Keratinocyte (primary cell): ENCODE measurements around the gene MYOD1. TPM values are rescaled to one million over a fixed set of nuclear protein-coding genes. Genes with fewer than 3 reads are reported as not detected.

Experiments
- DNase-seq: peaks from one replicate; pipeline ENCODE4 v3.0.0-alpha.2; 2011; ENCODE audit warnings: low read depth, missing footprints, low spot score
- FAIRE-seq: peaks from 2 replicates; lab custom pipeline; 2011; peaks lifted over from hg19 to GRCh38; lab: Jason Lieb, UNC
- H2AFZ ChIP-seq: 2 replicates; pipeline ENCODE4 v1.6.0; 2012; ENCODE audit warnings: low read length, control low read depth, inconsistent platforms; ENCODE audit not compliant: control insufficient read depth
- H3K27ac ChIP-seq: 2 replicates; pipeline ENCODE4 v1.5.1; 2011; ENCODE audit warnings: low read length; ENCODE audit not compliant: control insufficient read depth, insufficient read depth
- H3K27me3 ChIP-seq: 3 replicates; pipeline ENCODE4 v1.6.0; 2011; ENCODE audit warnings: low read length; ENCODE audit not compliant: control insufficient read depth, insufficient read depth; ENCODE audit errors: extremely low read depth
- H3K36me3 ChIP-seq, 2 experiments: 2 replicates in 1 of 2; 3 replicates in 1 of 2; pipeline ENCODE4 v1.5.1; 2011; ENCODE audit warnings: low read length in 2 of 2, mild to moderate bottlenecking in 1 of 2; ENCODE audit not compliant: control insufficient read depth in 2 of 2, insufficient read depth in 2 of 2; ENCODE audit errors: extremely low read depth in 1 of 2
- H3K4me1 ChIP-seq: 3 replicates; pipeline ENCODE4 v1.5.1; 2011; ENCODE audit warnings: low read length; ENCODE audit not compliant: control insufficient read depth, insufficient read depth; ENCODE audit errors: extremely low read depth
- H3K4me2 ChIP-seq: 3 replicates; pipeline ENCODE4 v1.6.0; 2011; ENCODE audit warnings: low read depth, low read length; ENCODE audit not compliant: control insufficient read depth, insufficient read depth; ENCODE audit errors: extremely low read depth
- H3K4me3 ChIP-seq, 3 experiments: fragments of 200-600 bp in 1 of 3; sonication (generic) in 1 of 3; 2 replicates in 2 of 3; 3 replicates in 1 of 3; pipeline ENCODE4 v1.5.1; 2011 to 2016; ENCODE audit warnings: low read length in 3 of 3, mild to moderate bottlenecking in 3 of 3, control low read depth in 2 of 3, inconsistent platforms in 1 of 3, low read depth in 1 of 3, mixed read lengths in 1 of 3, mixed run types in 1 of 3, moderate library complexity in 1 of 3; ENCODE audit not compliant: control insufficient read depth in 2 of 3, insufficient read depth in 2 of 3; ENCODE audit errors: extremely low read depth in 1 of 3
- H3K79me2 ChIP-seq: 2 replicates; pipeline ENCODE4 v1.6.0; 2012; ENCODE audit warnings: low read length; ENCODE audit not compliant: control insufficient read depth, insufficient read depth
- H3K9ac ChIP-seq: 3 replicates; pipeline ENCODE4 v1.6.0; 2011; ENCODE audit warnings: low read length; ENCODE audit not compliant: control insufficient read depth, insufficient read depth; ENCODE audit errors: extremely low read depth
- H3K9me1 ChIP-seq: 3 replicates; pipeline ENCODE4 v1.6.0; 2011; ENCODE audit warnings: low read length; ENCODE audit not compliant: control insufficient read depth, insufficient read depth; ENCODE audit errors: extremely low read depth
- H3K9me3 ChIP-seq: 2 replicates; pipeline ENCODE4 v1.5.1; 2012; ENCODE audit warnings: low read depth, low read length; ENCODE audit not compliant: control insufficient read depth
- H4K20me1 ChIP-seq: 3 replicates; pipeline ENCODE4 v1.6.0; 2011; ENCODE audit warnings: low read length; ENCODE audit not compliant: control insufficient read depth, insufficient read depth; ENCODE audit errors: extremely low read depth
- EZH2 ChIP-seq: IDR thresholded peaks from one replicate; pipeline ENCODE4 v1.6.1; 2012; ENCODE audit warnings: inconsistent platforms, mild to moderate bottlenecking, low read length, moderate library complexity
- dilution Hi-C: fragments of 300-500 bp; cut with MboI; formaldehyde crosslinking; loops from one replicate; pipeline ENCODE4 v1.7.0; 2020; ENCODE audit warnings: low sequenced_read_pairs; ENCODE audit not compliant: extremely low pct_ligation_motif_present
- polyA plus RNA-seq, 5 experiments: library from polyadenylated mRNA; depleted of rRNA in 3 of 5; stranded (reverse) in 3 of 5; stranded (forward) in 1 of 5; unstranded in 1 of 5; fragments of >200 nt; gene quantifications; 1 replicate in 1 of 5; 2 replicates in 3 of 5; 3 replicates in 1 of 5; pipeline versions ENCODE4 v1.2.1 to v1.2.3, GENCODE V29; 2011 to 2012; ENCODE audit warnings: missing spikeins in 2 of 5, low read depth in 1 of 5, low replicate concordance in 1 of 5
- TF ChIP-seq, protein P1 (sequence below), 3 experiments: IDR thresholded peaks in 1 of 3; conservative IDR thresholded peaks in 1 of 3; optimal IDR thresholded peaks in 1 of 3; 2 replicates in 2 of 3; 3 replicates in 1 of 3; pipeline versions ENCODE3 to v1.5.1; 2011; ENCODE audit warnings: low read length in 3 of 3, mild to moderate bottlenecking in 3 of 3, moderate library complexity in 2 of 3, control low read depth in 1 of 3, inconsistent platforms in 1 of 3; ENCODE audit not compliant: insufficient read depth in 2 of 3; ENCODE audit errors: extremely low read depth in 1 of 3

MYOD1 gene
- polyA plus RNA-seq, 1 donor (not counting 4 experiments of a cell fraction or from before 2014, with no cell fraction given), result not detected

DNA sequence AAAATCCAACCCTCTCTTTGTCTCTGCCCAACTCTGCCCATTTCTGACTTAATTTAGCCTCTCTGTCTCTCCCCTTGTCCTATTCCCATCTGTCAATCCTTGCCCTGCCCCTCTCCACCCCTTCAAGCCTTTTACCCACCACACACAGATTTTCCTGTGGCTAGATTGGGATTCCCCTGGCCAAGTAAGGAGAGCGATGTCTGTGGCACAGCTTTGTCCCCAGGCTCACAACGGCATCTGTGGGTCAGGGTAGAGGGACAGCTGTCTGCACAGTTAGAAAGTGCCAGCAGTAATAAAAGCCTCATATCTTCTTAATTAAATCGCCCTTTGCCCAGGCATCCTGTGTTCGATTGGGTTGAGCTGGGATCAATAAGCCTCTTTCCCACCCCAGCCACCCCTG lies 13.9 kb downstream of the MYOD1 start:
- no peak overlapping the region for H3K4me2 ChIP-seq
- dilution Hi-C loops, result no loop called here
- no peaks in the 10 kb centered on the region for H3K4me1 ChIP-seq
- H3K27me3 ChIP-seq, result peaks cover 49% of the 10 kb centered on the region
- H4K20me1 ChIP-seq, result peaks cover 4% of the 10 kb centered on the region
- TF ChIP-seq, protein P1, sequence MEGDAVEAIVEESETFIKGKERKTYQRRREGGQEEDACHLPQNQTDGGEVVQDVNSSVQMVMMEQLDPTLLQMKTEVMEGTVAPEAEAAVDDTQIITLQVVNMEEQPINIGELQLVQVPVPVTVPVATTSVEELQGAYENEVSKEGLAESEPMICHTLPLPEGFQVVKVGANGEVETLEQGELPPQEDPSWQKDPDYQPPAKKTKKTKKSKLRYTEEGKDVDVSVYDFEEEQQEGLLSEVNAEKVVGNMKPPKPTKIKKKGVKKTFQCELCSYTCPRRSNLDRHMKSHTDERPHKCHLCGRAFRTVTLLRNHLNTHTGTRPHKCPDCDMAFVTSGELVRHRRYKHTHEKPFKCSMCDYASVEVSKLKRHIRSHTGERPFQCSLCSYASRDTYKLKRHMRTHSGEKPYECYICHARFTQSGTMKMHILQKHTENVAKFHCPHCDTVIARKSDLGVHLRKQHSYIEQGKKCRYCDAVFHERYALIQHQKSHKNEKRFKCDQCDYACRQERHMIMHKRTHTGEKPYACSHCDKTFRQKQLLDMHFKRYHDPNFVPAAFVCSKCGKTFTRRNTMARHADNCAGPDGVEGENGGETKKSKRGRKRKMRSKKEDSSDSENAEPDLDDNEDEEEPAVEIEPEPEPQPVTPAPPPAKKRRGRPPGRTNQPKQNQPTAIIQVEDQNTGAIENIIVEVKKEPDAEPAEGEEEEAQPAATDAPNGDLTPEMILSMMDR (optimal IDR thresholded peaks at IDR 0.05 in 1 of 3, IDR thresholded peaks at IDR 0.05 in 1 of 3, conservative IDR thresholded peaks at IDR 0.05 in 1 of 3; ENCODE audit: extremely low read depth in 1 of 3, insufficient read depth in 2 of 3, low read length in 3 of 3), result no peak
- no peak for TF ChIP-seq EZH2
- H3K9me1 ChIP-seq, result no peaks in the 10 kb centered on the region
- no peak overlapping the region for H3K4me3 ChIP-seq
- no peaks in the 10 kb centered on the region for H3K36me3 ChIP-seq
- FAIRE-seq, result no peak
- no peaks in the 10 kb centered on the region for H3K9me3 ChIP-seq
- H3K9ac ChIP-seq, result no peak overlapping the region
- DNase-seq, result no peak
- H3K27ac ChIP-seq, result no peak overlapping the region
- H2AFZ ChIP-seq, result no peak overlapping the region
- no peaks in the 10 kb centered on the region for H3K79me2 ChIP-seq

DNA sequence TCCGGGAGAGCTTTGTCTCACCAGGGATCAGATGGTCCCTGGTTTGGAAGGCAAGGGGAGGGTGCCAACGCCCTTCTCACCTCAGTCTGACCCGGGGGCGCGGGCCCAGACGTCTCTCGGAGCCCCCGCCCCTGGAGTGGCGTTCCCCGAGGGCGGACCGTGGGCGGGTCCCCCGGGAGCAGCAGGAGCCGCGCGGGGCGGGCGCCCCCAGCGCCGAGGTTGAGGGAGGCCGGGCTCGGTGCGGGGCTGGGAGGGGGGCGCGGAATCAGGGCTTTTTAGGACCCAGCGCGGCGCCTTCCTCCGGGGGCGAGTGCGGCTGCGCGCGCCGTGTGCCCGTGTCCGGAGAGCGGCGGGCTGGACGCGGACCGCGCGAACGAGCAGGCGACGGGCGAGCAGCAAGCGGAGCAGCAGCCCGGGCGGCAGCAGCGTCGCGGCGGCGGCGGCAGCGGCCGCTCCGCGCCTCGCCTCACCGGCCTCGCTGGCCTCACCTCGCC lies 15.1 kb downstream of the MYOD1 start, which contains the start of gene KCNC1:
KCNC1 (plus strand) TSS at position 364 of the 494 bp plus-strand sequence. CDS start 1,222 bp downstream, outside the sequence.
- no peaks in the 10 kb centered on the region for H3K79me2 ChIP-seq
- H3K9me3 ChIP-seq, result no peaks in the 10 kb centered on the region
- no peaks in the 10 kb centered on the region for H3K4me1 ChIP-seq
- no peak within 1 kb of the TSS for H3K4me2 ChIP-seq
- no peak for TF ChIP-seq EZH2
- TF ChIP-seq, protein P1 (optimal IDR thresholded peaks at IDR 0.05 in 1 of 3, IDR thresholded peaks at IDR 0.05 in 1 of 3, conservative IDR thresholded peaks at IDR 0.05 in 1 of 3; ENCODE audit: extremely low read depth in 1 of 3, insufficient read depth in 2 of 3, low read length in 3 of 3), result no peak
- DNase-seq (no peak), FAIRE-seq (no peak)
- no peak within 1 kb of the TSS for H3K9ac ChIP-seq
- H3K36me3 ChIP-seq, result no peaks in the 10 kb centered on the region
- H3K27ac ChIP-seq, result no peak within 1 kb of the TSS
- no peaks in the 10 kb centered on the region for H3K9me1 ChIP-seq
- dilution Hi-C loops, result no loop called here
- peak within 1 kb of the TSS in 1 of 3 experiments; percentile 13 for H3K4me3 ChIP-seq
- H2AFZ ChIP-seq, result no peak within 1 kb of the TSS
- H3K27me3 ChIP-seq, result peaks cover 52% of the 10 kb centered on the region
- H4K20me1 ChIP-seq, result peaks cover 4% of the 10 kb centered on the region
